ENCODE measurements around the gene TBC1D22A.

Gene TBC1D22A

DNA sequence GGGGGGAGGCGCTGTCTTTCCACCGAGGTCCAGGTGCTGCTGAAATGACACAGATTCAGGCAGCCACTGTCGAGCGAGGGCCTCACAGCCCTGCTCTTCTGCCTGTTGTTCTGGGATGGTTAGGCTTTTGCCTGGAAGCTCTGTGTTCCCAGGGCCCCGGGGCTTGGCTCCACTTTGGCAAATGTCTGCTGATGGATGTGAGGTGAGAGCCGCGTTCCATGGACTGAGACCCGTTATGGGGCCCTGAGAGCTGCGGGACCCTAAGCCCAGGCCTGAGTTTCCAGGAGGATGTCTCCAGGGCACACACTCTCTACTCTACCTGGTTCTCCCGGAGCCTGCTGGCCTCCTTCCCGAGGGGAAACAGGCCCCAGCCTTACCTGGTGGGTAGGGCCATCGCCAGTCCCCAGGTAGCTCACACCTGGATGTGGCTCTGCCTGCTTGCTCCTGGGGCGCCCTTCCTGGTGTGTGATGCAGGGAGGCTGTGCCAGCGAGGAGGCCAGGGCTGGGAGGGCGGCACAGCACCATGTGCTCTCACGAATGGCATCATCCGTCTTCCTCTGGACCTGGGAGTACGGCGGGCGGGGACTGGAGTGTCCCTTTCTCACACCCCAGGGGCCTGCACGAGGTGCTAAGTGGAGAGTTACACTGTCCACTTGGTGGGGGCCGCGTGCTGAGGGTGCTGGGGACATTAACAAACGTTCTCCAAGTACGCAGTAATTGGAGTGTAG, 435.5 kb downstream of the TBC1D22A start:
- no peak for DNase-seq

GRCh38 chr22:47198801-47199251, 436.4 kb downstream of the TBC1D22A start:
- DNase-seq = no peak

- DNase-seq = no peak
These were observed 437.0 kb downstream of the TBC1D22A start for GRCh38 chr22:47199261-47199978.

DNA sequence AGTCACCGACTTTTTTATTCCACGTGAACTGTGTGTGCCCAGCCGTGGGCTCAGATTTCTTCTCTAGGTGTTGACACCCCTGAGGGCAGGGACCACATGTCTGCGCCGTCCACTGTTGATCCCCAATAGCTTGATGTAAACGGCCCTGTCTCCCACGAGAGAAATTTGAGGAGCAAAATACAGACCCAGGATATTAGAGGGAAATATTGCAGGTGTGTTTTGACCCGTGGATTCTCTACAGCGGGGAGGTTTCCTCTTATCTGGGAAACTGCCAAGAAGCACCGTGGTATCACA, 437.5 kb downstream of the TBC1D22A start:
- no peak for DNase-seq

DNA sequence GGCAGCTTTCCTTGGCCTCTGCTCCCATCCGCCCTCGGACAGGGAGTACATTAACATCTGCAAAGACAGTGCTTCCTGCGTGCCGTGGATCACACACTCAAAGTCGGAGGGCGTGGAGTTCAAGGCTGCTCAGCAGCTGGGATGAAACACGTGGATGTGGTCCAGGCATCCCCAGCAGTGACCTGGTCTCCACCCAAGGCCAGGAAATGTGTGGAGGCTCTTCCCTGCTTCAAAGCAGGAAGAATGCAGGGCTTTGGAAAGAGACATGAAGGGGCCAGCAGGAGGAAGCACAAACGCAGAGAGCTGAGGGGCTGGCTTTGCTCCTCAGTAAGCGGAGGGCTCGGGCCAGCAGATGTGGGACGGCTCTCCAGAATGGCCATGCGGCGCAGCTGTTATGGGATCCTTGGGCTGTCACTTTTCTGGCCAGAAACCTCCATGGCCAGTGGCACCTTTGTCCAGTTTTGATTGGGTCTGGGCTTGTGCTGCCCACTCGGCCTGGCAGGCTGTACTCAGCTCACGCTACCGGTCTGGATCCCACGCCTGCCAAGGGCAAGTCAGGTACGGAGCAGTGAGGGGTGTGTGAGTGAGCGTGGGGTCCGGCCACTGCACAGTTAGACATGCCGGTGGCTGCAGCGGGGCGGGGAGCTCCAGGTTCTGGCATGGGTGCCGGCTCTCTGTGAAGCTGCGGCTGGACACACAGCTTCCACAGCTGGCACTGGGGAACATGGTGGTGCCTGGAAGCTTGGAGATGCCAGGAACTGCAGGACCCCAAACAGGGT, 438.0 kb downstream of the TBC1D22A start:
- peak; percentile 76 for DNase-seq

- DNase-seq = no peak
These were observed 438.9 kb downstream of the TBC1D22A start for GRCh38 chr22:47201186-47201995.

DNA sequence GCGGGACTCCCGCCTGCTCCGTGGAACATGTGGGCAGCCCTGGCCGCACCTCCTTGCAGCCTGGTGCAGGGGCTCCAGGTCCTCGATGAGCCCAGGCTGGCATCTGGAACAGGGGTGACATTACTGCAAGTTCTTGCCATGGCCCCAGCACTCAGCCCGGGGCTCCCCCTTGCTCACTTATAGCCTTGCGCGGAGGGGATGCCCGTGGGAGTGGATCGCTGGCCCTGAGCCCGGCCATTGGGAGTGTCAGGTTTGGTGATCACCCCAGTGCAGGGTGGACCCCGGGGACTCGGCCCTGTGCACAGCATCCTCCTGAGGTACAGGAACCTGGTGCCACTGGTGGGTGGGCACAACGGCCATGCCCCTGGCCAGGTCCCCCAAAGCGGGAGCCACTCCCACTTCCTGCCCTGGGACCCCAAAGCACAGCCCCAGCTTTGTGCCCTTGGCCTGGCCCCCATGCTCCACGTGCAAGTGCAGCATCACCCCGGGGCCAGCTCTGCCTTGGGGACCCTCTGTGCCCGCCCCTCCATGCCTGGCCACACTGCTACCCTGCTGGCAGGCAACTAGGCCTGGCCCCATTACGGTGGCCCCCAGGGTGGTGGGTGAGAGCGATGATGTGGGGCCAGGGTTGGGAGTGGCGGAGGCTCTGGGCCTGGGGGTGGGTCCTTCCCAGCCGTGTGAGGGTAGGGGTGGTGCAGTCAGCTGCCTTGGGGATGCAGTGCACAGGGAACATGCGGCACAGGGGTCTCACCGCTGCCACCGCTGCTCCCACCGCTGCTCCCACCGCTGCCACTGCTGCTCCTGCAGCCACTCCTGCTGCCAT, 439.8 kb downstream of the TBC1D22A start:
- DNase-seq = no peak

DNA sequence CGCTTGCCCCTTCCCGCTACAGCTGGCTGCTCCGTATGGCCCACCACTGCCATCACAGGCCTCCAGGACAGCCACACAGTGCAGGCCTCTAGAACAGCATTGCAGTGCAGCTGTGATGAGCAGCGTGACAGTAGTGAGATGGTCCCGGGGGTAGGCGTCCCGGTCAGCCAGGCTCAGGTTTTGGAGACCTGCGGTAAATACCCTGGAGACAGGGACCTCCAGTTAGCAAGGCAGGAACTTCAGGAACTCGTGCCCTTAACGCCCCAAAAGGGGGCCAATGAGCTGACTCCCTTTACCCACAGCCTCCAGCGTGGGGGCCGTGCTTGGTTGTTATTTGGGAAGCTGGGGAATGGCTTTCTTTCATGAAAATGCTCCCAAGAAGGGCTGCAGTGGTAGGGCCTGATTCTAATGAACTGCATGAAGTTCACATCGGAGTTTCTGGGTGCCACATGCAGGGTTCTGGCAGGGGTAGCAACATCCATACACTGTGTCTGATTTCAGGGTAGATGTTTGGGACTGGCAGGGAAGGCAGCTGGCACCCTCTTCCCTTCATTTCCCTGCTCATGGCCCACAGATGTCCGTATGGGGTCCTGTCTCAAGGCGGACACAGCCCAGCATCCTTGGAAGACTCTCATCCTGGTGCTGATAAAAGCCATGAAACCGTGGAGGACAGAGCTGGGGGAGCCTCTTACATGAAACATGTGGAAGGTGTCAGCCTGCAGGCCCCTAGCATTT, 440.5 kb downstream of the TBC1D22A start:
- no peak for DNase-seq

GRCh38 chr22:47203554-47203991, 441.1 kb downstream of the TBC1D22A start:
- DNase-seq = no peak

GRCh38 chr22:47204002-47204979, 441.8 kb downstream of the TBC1D22A start:
- no peak for DNase-seq

GRCh38 chr22:47205081-47205491, 442.6 kb downstream of the TBC1D22A start:
- DNase-seq = no peak

DNA sequence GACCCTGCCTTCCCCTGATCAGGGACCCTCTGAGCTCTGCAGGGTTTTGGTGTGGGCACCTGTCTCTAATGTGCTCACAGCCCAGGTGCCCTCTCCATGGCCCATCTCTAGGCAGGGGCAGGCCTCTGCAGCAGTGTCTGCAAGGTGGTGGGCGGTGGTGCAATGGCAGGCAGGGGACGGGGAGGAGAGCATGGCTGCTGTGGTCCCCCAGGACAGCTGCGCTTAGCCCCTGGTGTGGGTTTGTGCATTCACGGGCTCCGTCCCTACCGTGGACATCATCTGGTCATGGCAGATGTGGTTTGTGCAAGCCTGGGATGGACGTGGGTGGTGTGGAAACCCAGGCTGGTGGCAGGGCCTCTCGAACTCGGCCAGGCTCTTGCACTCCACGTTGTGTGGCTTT, 443.1 kb downstream of the TBC1D22A start:
- no peak for DNase-seq

GRCh38 chr22:47206164-47206563, 443.7 kb downstream of the TBC1D22A start:
- DNase-seq = no peak

GRCh38 chr22:47206666-47207218, 444.3 kb downstream of the TBC1D22A start:
- DNase-seq = no peak

DNA sequence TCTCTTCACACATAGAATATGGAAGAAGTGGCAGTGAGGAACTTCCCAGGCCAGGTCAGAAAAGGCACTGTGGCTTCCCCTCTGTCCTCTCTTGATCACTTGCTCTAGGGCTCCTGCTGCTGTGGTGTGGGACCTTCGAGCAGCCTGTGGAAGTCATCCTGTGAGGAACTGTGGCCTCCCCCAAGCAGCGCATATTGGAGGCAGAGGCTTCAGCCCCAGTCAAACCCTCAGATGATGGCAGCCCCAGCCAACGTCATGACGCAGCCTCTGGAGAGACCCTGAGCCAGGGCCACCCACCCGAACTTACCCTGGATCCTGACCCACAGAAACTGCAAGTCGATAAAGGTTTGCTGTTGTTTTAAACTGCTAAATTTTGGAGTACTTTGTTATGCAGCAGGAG, 444.9 kb downstream of the TBC1D22A start:
- DNase-seq = no peak

DNA sequence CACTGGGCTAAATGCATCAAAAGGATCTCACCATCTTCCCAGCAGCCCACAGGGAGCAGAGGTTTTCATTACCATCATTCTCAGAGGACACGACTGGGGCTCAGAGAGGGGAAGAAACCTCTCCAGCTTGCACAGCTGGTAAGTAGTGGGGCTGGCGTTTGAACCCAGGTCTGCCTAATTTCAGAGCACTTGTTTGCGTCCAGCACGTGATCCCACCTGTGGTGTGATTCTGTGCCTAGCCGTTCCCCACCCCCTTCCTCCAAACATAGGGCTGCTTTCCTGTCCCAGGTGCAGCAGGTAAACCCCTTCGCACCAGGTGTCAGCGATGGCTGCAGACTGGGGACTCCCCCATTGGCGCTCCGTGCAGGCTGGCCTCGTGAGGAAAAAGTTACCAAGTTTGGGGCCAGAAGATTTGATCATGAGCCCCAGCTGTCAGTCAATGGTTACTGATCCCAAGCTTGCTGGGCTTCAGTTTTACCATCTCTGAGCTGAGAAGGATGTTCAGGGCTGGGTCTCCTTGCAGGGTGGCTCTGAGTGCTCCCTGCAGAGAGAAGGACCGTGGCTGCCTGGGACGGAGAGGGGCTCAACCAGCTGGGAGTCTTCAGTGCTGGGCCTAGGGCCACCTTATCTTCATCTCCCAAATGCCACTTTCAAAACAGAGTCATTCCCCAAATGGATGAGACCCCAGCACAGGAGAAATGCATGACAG, 445.6 kb downstream of the TBC1D22A start:
- no peak for DNase-seq

GRCh38 chr22:47208630-47209029, 446.2 kb downstream of the TBC1D22A start:
- DNase-seq = no peak

DNA sequence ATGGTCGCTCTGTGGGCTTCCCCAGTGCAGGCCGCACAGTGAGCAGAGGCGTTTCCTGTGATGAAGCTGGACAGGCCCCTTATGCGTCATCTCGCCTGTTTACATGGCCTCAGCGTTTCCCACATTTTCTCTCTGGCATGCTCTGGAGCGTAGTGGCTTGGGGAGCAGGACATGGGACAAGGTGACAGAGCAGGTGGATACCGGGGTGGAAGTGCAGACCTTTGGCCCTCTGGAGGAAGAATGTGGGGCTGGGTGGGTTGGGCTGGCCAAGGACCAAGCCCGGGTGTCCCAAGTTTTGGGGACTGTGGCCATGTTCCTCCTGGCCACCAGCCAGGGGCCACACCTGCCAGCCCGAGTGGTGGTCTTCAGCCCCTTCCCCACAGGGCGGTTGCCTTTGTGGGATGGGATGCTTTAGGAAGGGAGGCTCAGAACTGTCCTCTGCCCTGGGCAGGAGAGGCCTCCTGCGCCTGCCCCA, 446.6 kb downstream of the TBC1D22A start:
- no peak for DNase-seq

- DNase-seq = no peak
These were observed 447.1 kb downstream of the TBC1D22A start for GRCh38 chr22:47209547-47210023.

All from right hindlimb (tissue), 1 donor.